Measurements from ENCODE around the gene CELF4.

The CELF4 gene

GRCh38 chr18:37565101-37565976 is at the start of gene CELF4:
TSS of gene CELF4 (minus strand) at chr18:37565798.
- no peak for DNase-seq (ENCODE audit: low read depth)

GRCh38 chr18:37613253-37613565 is 47.6 kb upstream of the CELF4 start:
- no peak for DNase-seq (ENCODE audit: low read depth)

DNA sequence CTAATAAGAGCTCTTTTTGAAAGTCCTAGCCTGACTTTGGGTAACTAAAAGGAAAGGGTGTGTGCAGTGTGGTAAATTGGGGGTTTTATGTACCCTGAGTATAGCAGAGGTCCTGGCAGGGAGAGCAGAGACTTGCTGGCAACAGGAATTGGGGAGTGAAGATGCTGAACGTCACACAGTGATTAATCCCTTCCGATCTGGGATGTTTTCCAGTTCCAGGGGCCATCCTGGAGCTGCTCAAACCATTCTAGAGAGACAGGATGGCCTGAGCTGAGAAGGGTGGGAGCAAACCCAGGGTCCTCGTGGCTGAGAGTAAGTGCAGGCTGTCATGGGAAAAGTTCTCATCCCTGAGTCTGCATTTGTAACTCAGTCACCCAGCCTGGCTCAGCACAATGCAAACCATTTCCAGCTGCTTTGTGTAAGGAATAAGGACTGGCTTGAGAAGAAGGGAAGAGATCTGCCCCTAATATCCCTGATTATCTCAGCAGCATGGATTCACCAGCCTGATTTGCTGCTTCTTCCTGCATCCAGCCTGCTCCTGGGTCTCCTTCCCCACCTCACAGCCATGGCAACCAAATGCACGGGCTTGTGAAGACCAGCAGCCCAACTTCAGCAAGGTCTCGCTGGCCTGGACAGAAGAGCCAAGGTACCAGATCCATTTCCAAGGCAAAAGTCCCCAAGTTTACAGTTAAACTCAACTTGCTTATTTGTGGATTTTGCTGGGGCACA is 47.1 kb upstream of the CELF4 start:
- no peak for DNase-seq (ENCODE audit: low read depth)

- no peak for DNase-seq (ENCODE audit: low read depth)
These were observed 46.1 kb upstream of the CELF4 start for GRCh38 chr18:37611614-37612279.

DNA sequence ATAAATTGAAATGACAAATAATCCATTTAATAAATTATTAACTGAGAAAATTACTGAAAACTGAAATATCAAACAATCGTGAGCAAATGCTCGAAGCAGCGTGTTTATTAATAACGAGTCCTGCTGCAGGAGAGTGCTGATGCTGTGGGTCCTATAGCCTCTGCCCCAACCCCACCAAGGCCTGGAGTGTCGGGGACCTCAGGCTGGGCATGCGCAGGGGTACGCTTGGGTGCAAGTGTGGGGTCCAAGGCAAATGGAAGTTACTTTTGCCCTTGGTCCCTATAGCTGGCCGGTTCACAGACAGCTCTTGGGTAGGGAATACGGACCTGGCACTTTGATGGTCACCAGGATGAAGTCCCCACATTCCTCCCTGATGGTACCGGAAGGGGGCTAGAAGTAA is 43.3 kb upstream of the CELF4 start:
- DNase-seq (ENCODE audit: low read depth): no peak

- DNase-seq (ENCODE audit: low read depth): no peak
These were observed 41.7 kb upstream of the CELF4 start for GRCh38 chr18:37607281-37607680.

DNA sequence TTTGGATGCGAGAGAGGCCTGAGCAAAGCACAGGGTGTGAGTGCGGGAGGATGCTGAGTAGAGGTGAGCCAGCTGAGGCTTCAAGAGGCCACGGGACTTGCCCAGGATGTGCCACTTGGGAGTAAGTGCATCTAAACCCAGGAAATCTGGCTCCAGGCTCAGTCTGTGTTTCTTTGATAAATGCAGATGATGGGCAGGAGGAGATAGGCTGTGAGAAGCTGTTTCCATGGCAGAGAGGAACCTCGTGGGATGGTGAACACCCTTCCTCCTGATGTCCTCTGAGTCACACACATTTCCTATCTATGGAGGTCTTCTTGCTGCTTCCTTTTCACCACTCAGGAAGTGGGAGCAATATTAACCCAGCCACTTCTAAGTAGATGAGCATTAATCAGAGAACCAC is 38.4 kb upstream of the CELF4 start:
- DNase-seq (ENCODE audit: low read depth): no peak

- DNase-seq (ENCODE audit: low read depth): no peak
These were observed 33.6 kb upstream of the CELF4 start for GRCh38 chr18:37598966-37599896.

DNA sequence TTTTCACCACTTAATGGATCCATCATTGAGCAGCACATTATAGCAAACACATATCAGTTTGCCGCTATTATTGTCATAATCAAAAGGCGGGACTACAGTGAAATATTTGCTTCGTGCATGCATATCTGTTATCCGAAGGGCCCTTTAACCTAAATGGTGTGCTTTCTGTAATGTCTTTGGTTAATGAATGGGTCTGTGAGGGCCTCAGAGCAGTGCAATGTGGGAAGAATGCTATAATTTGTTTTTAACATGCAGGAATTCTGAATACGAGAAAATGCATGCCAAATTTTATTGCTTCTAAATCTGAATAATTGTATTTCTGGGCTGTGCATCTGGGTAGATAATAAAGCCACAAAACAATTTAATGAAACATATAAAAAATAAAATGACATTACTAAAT is 32.8 kb upstream of the CELF4 start:
- no peak for DNase-seq (ENCODE audit: low read depth)

DNA sequence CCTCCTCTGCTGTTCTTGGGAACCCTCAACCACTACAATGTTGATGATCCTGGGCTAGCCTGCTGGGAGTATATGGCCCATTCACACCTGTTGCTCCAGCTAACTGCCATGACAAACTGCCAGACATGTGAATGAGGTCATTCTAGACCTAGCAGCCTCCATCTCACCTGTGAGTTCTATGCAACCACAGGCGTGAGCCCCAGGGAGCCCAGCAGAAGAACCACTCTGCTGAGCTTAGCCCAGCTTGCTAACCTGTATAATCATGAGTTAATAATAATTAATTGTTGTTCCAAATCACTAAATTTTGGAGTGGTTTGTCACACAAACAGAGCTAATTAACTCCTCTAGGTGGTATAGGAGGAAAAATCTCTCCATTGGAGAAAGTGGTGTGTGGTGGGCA is 24.7 kb upstream of the CELF4 start:
- DNase-seq (ENCODE audit: low read depth): no peak

DNA sequence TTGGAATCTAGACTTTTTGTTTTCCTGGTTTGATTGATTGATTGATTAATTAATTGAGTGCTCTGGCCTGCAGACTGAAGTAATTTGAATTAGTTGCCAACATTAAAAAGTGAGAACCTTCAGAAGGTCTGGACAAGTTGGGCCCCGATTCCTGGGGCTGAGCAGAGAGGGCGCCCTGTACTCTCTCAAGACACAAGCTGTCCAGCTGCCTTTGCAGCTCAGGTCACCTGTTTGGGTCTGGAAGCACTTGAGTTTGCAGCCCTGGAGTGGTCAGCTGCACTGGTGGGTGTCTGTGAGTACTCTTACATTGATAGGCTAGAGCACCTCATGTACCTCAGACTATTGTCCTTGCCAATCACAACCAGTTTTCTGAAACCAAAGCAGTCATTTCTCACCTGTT is 22.7 kb upstream of the CELF4 start:
- no peak for DNase-seq (ENCODE audit: low read depth)

- no peak for DNase-seq (ENCODE audit: low read depth)
These were observed 21.1 kb upstream of the CELF4 start for GRCh38 chr18:37586656-37587225.

DNA sequence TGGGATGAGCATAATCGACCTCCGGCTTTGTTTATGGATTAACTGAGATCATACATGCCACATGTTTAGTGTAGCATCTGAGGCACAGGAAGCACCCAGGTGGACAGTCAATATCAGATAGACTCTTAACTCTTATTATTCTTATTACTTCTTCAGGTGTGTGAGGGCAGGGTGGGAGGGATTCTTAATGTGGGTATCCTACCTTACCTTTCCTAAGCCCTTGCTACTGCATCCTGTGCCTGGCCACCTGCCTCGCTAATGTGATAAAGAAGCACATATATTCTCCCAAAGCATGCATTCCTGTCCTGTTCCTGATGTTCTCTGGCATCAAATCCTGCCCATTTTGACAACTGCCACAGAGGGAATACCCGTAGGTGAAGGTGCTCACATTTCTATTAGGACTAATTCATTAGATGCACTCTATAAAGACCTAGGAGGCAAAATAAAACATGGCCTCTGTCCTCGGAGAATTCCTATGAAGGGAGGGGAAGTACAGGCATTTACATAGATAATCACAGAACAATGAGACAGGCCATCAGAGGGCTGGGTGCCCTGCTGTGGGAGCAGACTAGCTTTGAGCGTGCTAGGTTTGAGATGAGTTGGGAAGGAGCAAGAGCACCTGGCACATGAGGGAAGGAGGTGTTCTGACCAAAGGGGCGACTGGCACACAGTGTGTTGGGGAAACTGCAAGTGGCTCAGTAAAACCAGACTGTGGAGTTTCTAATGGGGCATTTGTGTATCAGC is 19.5 kb upstream of the CELF4 start:
- no peak for DNase-seq (ENCODE audit: low read depth)

DNA sequence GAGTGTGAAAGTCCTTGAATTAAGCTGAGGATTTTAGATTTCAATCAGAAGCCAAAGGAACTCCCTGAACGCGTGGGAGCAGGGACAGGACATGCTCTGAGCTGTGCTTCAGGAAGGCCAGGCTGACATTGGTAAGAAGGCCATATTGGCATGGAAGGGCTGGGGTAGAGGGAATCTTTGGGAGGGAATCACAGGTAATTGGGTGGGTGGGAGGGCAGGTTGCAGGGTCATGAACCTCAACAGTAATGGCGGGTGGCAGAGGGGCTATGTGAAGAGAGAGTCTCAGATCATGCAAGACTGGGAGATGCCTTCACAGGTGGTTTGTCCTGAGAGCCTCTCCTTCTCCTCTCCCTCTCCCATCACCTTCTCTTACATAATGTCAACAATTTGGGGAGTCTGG is 18.6 kb upstream of the CELF4 start:
- no peak for DNase-seq (ENCODE audit: low read depth)

DNA sequence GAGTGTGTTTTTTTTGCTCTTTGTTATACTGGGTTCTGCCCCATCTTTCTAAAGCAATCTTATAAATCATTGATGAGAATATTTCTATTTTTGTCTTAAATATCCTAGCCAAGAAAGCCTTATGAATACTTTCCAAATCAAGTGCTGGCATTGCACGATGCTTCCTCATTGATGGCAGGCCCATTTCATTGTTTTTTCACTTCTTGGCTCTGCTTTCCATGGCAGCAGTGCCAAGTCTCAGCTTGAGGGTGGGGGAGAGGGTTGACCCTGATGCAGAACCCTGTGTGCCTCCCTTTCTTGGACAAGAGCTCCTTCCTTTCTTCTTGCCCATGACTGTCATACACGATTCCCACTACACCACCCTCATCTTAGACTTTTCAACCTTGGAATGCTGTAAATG is 16.7 kb upstream of the CELF4 start:
- no peak for DNase-seq (ENCODE audit: low read depth)

GRCh38 chr18:37578886-37579513 is 13.4 kb upstream of the CELF4 start:
- DNase-seq (ENCODE audit: low read depth): no peak

DNA sequence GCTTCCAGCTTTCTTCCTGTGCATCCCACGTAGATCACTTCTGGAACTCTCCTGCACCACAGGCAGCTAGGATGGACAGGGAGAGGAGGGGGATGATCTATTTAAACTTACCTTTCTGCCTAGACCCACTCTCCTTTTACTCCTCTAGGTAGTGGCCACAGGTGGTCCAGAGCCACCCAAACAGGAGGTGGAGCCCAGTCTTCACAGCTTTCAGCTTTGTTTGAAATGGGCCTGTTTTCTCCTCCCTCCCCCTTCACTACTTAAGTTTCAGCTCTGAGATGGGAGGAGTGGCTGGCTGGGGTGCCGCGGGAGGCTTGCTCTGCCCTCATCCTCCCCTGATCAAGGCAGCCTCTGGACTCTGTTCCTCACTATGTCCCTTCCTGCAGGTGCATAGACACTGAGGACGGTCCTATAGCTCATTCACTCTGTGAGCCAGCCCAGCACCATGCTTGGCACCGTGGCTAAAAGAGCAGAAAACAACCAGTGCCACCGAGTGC is 12.6 kb upstream of the CELF4 start:
- DNase-seq (ENCODE audit: low read depth): no peak

- no peak for DNase-seq (ENCODE audit: low read depth)
These were observed 11.5 kb upstream of the CELF4 start for GRCh38 chr18:37577051-37577611.

DNA sequence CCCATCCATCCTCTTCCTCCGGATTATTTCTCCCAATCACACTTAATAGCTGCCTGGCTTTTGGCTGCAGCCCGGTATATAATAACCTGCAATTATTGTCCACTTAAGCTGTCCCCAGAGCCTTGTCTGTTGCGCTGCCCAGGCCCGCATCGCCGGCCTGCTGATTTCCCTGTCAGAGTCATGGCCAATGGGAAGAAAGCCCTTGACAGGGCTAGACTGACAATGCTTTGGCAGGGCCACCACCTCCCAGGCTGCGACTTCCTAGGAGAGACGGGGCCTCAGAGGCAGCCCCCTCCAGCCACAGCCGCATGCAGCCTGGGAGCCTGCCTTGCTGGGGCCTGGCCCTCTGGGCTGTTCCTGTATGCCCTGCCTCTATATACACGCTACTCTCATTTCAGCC is 10.0 kb upstream of the CELF4 start:
- DNase-seq (ENCODE audit: low read depth): no peak

DNA sequence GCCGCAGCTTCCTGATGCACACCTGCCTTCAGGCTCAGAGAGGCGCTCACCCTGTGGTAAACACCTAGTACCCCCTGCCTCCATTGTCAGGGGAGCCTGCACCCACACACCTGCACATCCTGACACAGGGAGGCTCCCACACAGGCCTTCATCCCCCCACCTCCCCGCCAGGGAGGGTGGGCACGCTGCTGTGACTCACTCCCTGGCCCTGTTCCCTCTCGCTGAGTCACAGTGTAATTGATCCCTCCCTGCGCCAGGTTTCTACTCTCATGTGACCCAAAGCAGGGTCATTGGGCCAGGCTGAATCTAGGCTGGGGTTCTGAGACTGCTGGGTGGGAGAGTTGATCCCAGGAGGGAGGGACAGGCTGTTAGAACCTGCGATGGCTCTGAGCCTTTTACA is 8.5 kb upstream of the CELF4 start:
- no peak for DNase-seq (ENCODE audit: low read depth)
